Breast epithelium (tissue), 4 donors: Measurements from ENCODE around the gene DSCAML1. TPM values are rescaled to one million over a fixed set of nuclear protein-coding genes. Genes with fewer than 3 reads are reported as not detected.

ENCODE experiments used
- DNase-seq, 2 donors: peaks; one replicate each; pipeline ENCODE4 v3.0.0-alpha.2; 2019; ENCODE audit warnings: low spot score in 2 of 2
- H3K27ac ChIP-seq, 2 donors: fragments of 200-600 bp; sonication (generic) in 1 of 2; one replicate each; pipeline ENCODE4 v1.5.1; 2016 to 2019; ENCODE audit warnings: mild to moderate bottlenecking in 1 of 2
- H3K27me3 ChIP-seq, 2 donors: fragments of 200-600 bp; sonication (generic) in 1 of 2; one replicate each; pipeline versions ENCODE4 v1.5.1 to v1.6.0; 2017 to 2019; ENCODE audit warnings: control low read depth in 1 of 2, mild to moderate bottlenecking in 1 of 2
- H3K36me3 ChIP-seq: fragments of 200-600 bp; one replicate; pipeline ENCODE4 v1.5.1; 2019
- H3K4me1 ChIP-seq, 2 donors: fragments of 200-600 bp; sonication (generic); one replicate each; pipeline ENCODE4 v1.5.1; 2016 to 2019; ENCODE audit warnings: control low read depth in 1 of 2
- H3K4me3 ChIP-seq, 3 donors: fragments of 200-600 bp; sonication (generic); 1 replicate in 2 of 3; 2 replicates in 1 of 3; pipeline ENCODE4 v1.5.1; 2016 to 2019; ENCODE audit warnings: mild to moderate bottlenecking in 3 of 3, moderate library complexity in 2 of 3
- H3K9me3 ChIP-seq, 2 donors: fragments of 200-600 bp; sonication (generic) in 1 of 2; one replicate each; pipeline ENCODE4 v1.5.1; 2016 to 2019; ENCODE audit warnings: control low read depth in 1 of 2
- POLR2A ChIP-seq: fragments of 450-650 bp; IDR thresholded peaks from one replicate; pipeline ENCODE4 v1.6.1; 2016; ENCODE audit warnings: antibody characterized with exemption, mild to moderate bottlenecking, moderate library complexity
- POLR2AphosphoS5 ChIP-seq, 3 donors: sonication (generic); formaldehyde crosslinking; IDR thresholded peaks; one replicate each; pipeline ENCODE4 v1.6.1; 2017; ENCODE audit warnings: antibody characterized with exemption in 3 of 3
- intact Hi-C: fragments of 100-400 bp; cut with DNase I; formaldehyde crosslinking; loops from one replicate; pipeline ENCODE4 v1.15.1; 2023; ENCODE audit warnings: low total_unique reads
- total RNA-seq, 3 donors: library from RNA; depleted of rRNA; stranded (reverse); fragments of >200 nt; gene quantifications; one replicate each; pipeline ENCODE4 v1.1.0, GENCODE V29; 2016
- TF ChIP-seq, protein P1 (sequence below), 3 donors: fragments of 450-650 bp; IDR thresholded peaks; one replicate each; pipeline ENCODE4 v1.5.1; 2016 to 2017; ENCODE audit warnings: antibody characterized with exemption in 3 of 3, mild to moderate bottlenecking in 3 of 3, moderate library complexity in 3 of 3

Gene DSCAML1
- total RNA-seq, 3 donors from 2014 or later: 0.33 to 1.8 (median 0.64) TPM

DNA sequence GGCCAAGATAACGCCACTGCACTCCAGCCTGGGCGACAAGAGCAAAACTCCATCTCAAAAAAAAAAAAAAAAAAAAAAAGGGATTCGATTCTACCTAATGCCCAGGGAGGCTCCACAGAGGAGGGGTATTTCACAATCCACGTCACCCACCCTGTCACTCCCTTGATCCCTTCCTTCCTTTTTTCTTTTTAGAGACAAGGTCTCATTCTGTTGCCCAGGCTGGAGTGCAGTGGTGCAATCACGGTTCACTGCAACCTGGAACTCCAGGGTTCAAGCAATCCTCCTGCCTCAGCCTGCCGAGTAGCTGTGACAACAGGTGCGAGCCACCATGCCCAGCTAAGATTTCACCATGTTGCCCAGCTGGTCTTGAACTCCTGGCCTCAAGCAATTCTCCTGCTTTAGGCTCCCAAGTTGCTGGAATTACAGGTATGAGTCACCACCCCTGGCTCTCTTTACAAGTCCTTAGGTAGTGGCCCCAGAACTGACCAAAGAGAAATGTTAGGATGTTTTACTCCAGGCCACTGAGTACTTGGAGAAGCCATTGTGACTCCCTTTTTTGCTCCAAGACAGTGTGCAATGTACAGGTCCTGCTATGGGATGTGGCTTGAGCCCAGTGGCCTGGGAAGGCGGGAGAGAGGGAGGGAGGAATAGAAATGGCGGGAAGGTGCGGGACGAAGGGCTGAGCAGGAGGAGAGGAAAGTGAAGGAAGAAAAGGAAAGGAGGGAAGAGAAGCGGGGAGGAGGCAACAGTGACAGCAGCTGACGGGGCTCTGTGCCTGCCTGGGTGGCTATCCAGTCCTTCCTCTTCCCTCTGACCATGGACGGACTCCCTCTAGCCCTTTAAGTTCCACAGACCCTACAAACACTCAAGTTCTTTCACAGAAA lies 39.3 kb upstream of the DSCAML1 start:
- Histone ChIP-seq H3K4me1 (no peaks in the 10 kb centered on the region), H3K4me3 (peak overlapping the region in 1 of 3 donors; percentile 9), H3K27me3 (no peaks in the 10 kb centered on the region), H3K36me3 (no peaks in the 10 kb centered on the region), H3K9me3 (no peaks in the 10 kb centered on the region), H3K27ac (no peak overlapping the region)
- no peak for DNase-seq
- intact Hi-C loops: no loop called here
- TF ChIP-seq POLR2AphosphoS5 (IDR thresholded peaks at IDR 0.05): no peak
- TF ChIP-seq, protein P1, sequence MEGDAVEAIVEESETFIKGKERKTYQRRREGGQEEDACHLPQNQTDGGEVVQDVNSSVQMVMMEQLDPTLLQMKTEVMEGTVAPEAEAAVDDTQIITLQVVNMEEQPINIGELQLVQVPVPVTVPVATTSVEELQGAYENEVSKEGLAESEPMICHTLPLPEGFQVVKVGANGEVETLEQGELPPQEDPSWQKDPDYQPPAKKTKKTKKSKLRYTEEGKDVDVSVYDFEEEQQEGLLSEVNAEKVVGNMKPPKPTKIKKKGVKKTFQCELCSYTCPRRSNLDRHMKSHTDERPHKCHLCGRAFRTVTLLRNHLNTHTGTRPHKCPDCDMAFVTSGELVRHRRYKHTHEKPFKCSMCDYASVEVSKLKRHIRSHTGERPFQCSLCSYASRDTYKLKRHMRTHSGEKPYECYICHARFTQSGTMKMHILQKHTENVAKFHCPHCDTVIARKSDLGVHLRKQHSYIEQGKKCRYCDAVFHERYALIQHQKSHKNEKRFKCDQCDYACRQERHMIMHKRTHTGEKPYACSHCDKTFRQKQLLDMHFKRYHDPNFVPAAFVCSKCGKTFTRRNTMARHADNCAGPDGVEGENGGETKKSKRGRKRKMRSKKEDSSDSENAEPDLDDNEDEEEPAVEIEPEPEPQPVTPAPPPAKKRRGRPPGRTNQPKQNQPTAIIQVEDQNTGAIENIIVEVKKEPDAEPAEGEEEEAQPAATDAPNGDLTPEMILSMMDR (IDR thresholded peaks at IDR 0.05): no peak

DNA sequence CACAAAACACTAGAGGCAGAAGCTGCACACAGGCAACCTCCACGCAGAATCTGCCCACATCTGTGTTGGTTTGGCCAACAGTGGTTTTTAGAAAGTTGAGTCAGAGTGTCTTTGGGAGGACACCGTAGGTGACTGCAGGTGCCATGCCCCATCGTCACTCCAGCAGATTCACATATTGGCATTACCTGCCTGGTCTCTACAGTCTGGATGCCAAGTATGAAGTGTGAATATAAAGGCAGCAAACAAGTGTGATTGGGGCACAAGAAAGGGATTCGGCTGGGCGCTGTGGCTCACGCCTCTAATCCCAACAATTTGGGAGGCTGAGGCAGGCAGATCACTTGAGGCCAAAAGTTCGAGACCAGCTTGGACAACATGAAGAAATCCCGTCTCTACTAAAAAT lies 38.6 kb upstream of the DSCAML1 start:
- TF ChIP-seq POLR2A: no peak
- TF ChIP-seq, protein P1 (IDR thresholded peaks at IDR 0.05): no peak
- no peak for TF ChIP-seq POLR2AphosphoS5 (IDR thresholded peaks at IDR 0.05)
- Histone ChIP-seq H3K4me1 (no peaks in the 10 kb centered on the region), H3K4me3 (no peak overlapping the region), H3K36me3 (no peaks in the 10 kb centered on the region), H3K27me3 (no peaks in the 10 kb centered on the region), H3K9me3 (no peaks in the 10 kb centered on the region), H3K27ac (no peak overlapping the region)
- intact Hi-C loops: no loop called here
- no peak for DNase-seq

DNA sequence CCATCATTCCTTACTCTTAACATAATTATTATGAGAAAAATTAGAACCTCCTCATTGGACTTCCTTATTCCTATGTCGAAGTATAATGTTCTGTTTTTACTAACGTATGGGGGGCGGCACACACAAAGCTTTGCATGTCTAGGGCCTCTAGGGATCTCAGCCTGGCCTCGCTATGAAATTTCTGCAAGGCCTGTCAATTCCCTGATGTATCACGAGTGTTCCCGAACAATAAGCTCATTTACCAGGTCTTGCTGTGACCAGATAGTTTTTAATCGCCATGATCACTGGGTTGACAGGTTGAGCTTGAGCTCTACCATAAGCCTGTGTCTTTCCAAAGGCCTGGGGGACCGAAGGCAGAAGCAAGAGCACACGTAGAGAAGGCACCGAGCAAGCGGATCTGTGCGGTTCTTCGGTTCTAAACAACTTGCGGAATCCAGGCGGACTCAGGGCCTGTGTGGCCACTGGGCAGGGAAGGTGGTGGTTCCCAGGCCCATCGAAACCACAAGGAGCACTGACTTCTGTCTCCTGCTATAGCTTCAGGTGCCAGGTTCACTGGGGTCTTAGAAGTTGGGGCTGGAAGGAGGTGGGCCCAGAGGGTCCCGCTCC lies 37.9 kb upstream of the DSCAML1 start:
- intact Hi-C loops: no loop called here
- no peaks in the 10 kb centered on the region for H3K27me3 ChIP-seq
- H3K27ac ChIP-seq: no peak overlapping the region
- TF ChIP-seq POLR2AphosphoS5 (IDR thresholded peaks at IDR 0.05): no peak
- no peak for TF ChIP-seq POLR2A
- TF ChIP-seq, protein P1 (IDR thresholded peaks at IDR 0.05): no peak
- no peaks in the 10 kb centered on the region for H3K36me3 ChIP-seq
- no peaks in the 10 kb centered on the region for H3K4me1 ChIP-seq
- no peak for DNase-seq
- H3K4me3 ChIP-seq: no peak overlapping the region
- H3K9me3 ChIP-seq: no peaks in the 10 kb centered on the region

GRCh38 chr11:117834068-117834810 lies 37.2 kb upstream of the DSCAML1 start:
- intact Hi-C loops: no loop called here
- TF ChIP-seq POLR2A: no peak
- TF ChIP-seq, protein P1 (IDR thresholded peaks at IDR 0.05): no peak
- no peaks in the 10 kb centered on the region for H3K36me3 ChIP-seq
- no peaks in the 10 kb centered on the region for H3K27me3 ChIP-seq
- no peaks in the 10 kb centered on the region for H3K4me1 ChIP-seq
- H3K4me3 ChIP-seq: no peak overlapping the region
- no peaks in the 10 kb centered on the region for H3K9me3 ChIP-seq
- no peak for DNase-seq
- H3K27ac ChIP-seq: peak overlapping the region; percentile 4 to 29
